CD8-positive, alpha-beta memory T cell (primary cell): ENCODE data around the gene DAP3. TPM values are rescaled to one million over a fixed set of nuclear protein-coding genes. Genes with fewer than 3 reads are reported as not detected.
"Not testable (repeated sequence)": the region's sequence is repeated elsewhere in the genome, so short reads cannot be mapped to it uniquely, and the experiment has no call there.

Source experiments
- CTCF ChIA-PET: fragments of 350-600 bp; sonication (Branson Sonifier 250); formaldehyde crosslinking; loops from one replicate; lab custom pipeline; 2021; ENCODE audit warnings: antibody characterized with exemption; lab: Charles Lee
- POLR2A ChIA-PET: fragments of 350-600 bp; sonication (Branson Sonifier 250); formaldehyde crosslinking; loops from one replicate; lab custom pipeline; 2021; ENCODE audit warnings: antibody characterized with exemption; lab: Charles Lee
- DNase-seq, 5 donors: peaks; one replicate each; pipeline versions ENCODE4 v3.0.0 to v3.0.0-alpha.2; 2020 to 2022; ENCODE audit warnings: mixed read lengths in 1 of 5
- H3K27ac ChIP-seq: one replicate; pipeline ENCODE4 v1.7.0; 2013; ENCODE audit warnings: low read depth, mild to moderate bottlenecking, low read length, moderate library complexity
- H3K27me3 ChIP-seq: 2 replicates; pipeline ENCODE4 v1.7.0; 2013; ENCODE audit warnings: low read length, mild to moderate bottlenecking; ENCODE audit not compliant: insufficient read depth, poor library complexity, severe bottlenecking
- H3K36me3 ChIP-seq: 2 replicates; pipeline ENCODE4 v1.7.0; 2013; ENCODE audit warnings: mild to moderate bottlenecking, low read length, moderate library complexity; ENCODE audit not compliant: insufficient read depth
- H3K4me1 ChIP-seq: 2 replicates; pipeline ENCODE4 v1.7.0; 2013; ENCODE audit warnings: mild to moderate bottlenecking, low read length, moderate library complexity; ENCODE audit not compliant: insufficient read depth
- H3K4me3 ChIP-seq: 2 replicates; pipeline ENCODE4 v1.7.0; 2013; ENCODE audit warnings: mild to moderate bottlenecking, low read length
- H3K9me3 ChIP-seq: 2 replicates; pipeline ENCODE4 v1.7.0; 2013; ENCODE audit warnings: mild to moderate bottlenecking, low read length
- H3K27ac Mint-ChIP-seq, 8 donors: one replicate each; pipeline ENCODE4 v1.8.0; 2020 to 2021; ENCODE audit warnings: mixed read lengths in 8 of 8, mild to moderate bottlenecking in 6 of 8, inconsistent platforms in 3 of 8, moderate library complexity in 3 of 8
- H3K27me3 Mint-ChIP-seq, 2 donors: one replicate each; pipeline ENCODE4 v1.8.0; 2020 to 2021; ENCODE audit warnings: mixed read lengths in 2 of 2, mild to moderate bottlenecking in 1 of 2, moderate library complexity in 1 of 2
- H3K36me3 Mint-ChIP-seq, 3 donors: one replicate each; pipeline ENCODE4 v1.8.0; 2020 to 2021; ENCODE audit warnings: mixed read lengths in 3 of 3, inconsistent platforms in 1 of 3, mild to moderate bottlenecking in 1 of 3
- H3K4me1 Mint-ChIP-seq, 3 donors: one replicate each; pipeline ENCODE4 v1.8.0; 2020 to 2021; ENCODE audit warnings: mixed read lengths in 3 of 3, inconsistent platforms in 1 of 3, mild to moderate bottlenecking in 1 of 3
- H3K4me3 Mint-ChIP-seq, 7 donors: one replicate each; pipeline ENCODE4 v1.8.0; 2020 to 2021; ENCODE audit warnings: mixed read lengths in 7 of 7, mild to moderate bottlenecking in 6 of 7, moderate library complexity in 4 of 7, inconsistent platforms in 2 of 7
- H3K9me3 Mint-ChIP-seq, 5 donors: one replicate each; pipeline ENCODE4 v1.8.0; 2020 to 2022; ENCODE audit warnings: mixed read lengths in 5 of 5, mild to moderate bottlenecking in 3 of 5, moderate library complexity in 2 of 5, inconsistent platforms in 1 of 5
- polyA plus RNA-seq: library from polyadenylated mRNA; unstranded; fragments of 300-500 nt; fragmentation: Illumina TruSeq; gene quantifications from one replicate; pipeline ENCODE4 v1.2.3, GENCODE V29; 2021
- total RNA-seq, 2 experiments: library from RNA; stranded (reverse); gene quantifications; one replicate each; pipeline ENCODE4 v1.2.3, GENCODE V29; 2021

The DAP3 gene
- total and polyA plus RNA-seq, 3 experiments from 2014 or later: 96.7 to 160 (median 156) TPM

- Mint-ChIP-seq H3K4me3 (peak within 1 kb of the TSS; percentile 96 to 100 (median 97)), H3K9me3 (no peaks in the 10 kb centered on the region), H3K36me3 (peaks cover 15 to 48% (median 20%) of the 10 kb centered on the region in 3 donors), H3K27ac (peak within 1 kb of the TSS; percentile 95 to 100 (median 98)), H3K4me1 (peaks cover 64 to 78% (median 77%) of the 10 kb centered on the region in 3 donors), H3K27me3 (no peaks in the 10 kb centered on the region)
- Histone ChIP-seq H3K4me1 (peaks cover 24% of the 10 kb centered on the region), H3K27me3 (no peaks in the 10 kb centered on the region), H3K36me3 (no peaks in the 10 kb centered on the region), H3K9me3 (no peaks in the 10 kb centered on the region), H3K27ac (peak within 1 kb of the TSS; percentile 93), H3K4me3 (peak within 1 kb of the TSS; percentile 87)
- POLR2A ChIA-PET: no interaction called here
- CTCF ChIA-PET: no interaction called here
- DNase-seq: peak; percentile 84 to 94 (median 91)
Observed at GRCh38 chr1:155688324-155689080, 389 bp upstream of the DAP3 start, which contains the start of gene YY1AP1. Gene YY1AP1, minus strand, starts transcription at chr1:155688774. Its CDS starts 8,338 bp downstream, at chr1:155680436.

DNA sequence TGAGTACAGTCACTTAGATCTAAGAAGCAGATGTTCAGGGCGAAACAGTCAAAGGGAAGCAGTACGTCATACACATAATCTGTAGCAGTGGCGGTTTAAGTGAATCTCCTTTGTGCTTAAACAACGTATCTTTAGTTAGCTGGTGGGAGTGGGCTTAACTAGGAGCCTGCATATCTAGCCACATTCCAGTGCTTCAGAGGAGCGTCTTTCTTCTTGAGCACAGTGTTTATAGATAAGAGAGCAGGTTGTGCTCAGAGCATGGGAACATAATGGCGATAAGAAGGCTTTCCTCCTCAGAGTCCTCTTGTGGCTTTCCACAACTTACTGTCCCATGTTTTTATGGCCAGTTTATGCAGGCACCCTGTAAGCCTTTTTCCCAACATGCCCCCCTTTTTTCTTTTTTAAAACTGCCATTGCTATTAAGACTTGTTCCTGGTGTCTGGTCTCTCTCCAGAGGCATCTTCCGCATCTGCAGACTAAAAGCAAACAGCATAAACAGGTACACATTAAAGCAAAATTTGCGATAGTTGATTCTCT lies 3.2 kb downstream of the DAP3 start:
- Histone ChIP-seq H3K9me3 (no peaks in the 10 kb centered on the region), H3K4me3 (no peak overlapping the region), H3K36me3 (no peaks in the 10 kb centered on the region), H3K27ac (peak overlapping the region; percentile 3), H3K4me1 (peaks cover 28% of the 10 kb centered on the region), H3K27me3 (no peaks in the 10 kb centered on the region)
- ChIA-PET CTCF (no interaction called here), POLR2A (no interaction called here)
- DNase-seq: no peak
- Mint-ChIP-seq H3K9me3 (no peaks in the 10 kb centered on the region), H3K27ac (peak overlapping the region in 2 of 8 donors; percentile 74 to 93), H3K36me3 (peaks cover 15 to 43% (median 15%) of the 10 kb centered on the region in 3 donors), H3K27me3 (no peaks in the 10 kb centered on the region), H3K4me3 (peak overlapping the region in 3 of 7 donors; percentile 10 to 100 (median 37)), H3K4me1 (peaks cover 62 to 76% (median 75%) of the 10 kb centered on the region in 3 donors)

- POLR2A ChIA-PET: interaction anchor here (0.6 kb wide), 1 partner anchor 23 kb away, joined by 5 read pairs; no protein-coding TSS in a partner anchor
- no peaks in the 10 kb centered on the region for H3K27me3 ChIP-seq
- no peaks in the 10 kb centered on the region for H3K27me3 Mint-ChIP-seq
- no peaks in the 10 kb centered on the region for H3K9me3 Mint-ChIP-seq
- DNase-seq: no peak
- peaks cover 15 to 33% (median 15%) of the 10 kb centered on the region in 3 donors for H3K36me3 Mint-ChIP-seq
- CTCF ChIA-PET: no interaction called here
- no peaks in the 10 kb centered on the region for H3K9me3 ChIP-seq
- H3K27ac ChIP-seq: no peak overlapping the region
- H3K36me3 ChIP-seq: no peaks in the 10 kb centered on the region
- no peak overlapping the region for H3K4me3 ChIP-seq
- peaks cover 71 to 95% (median 94%) of the 10 kb centered on the region in 3 donors for H3K4me1 Mint-ChIP-seq
- peaks cover 28% of the 10 kb centered on the region for H3K4me1 ChIP-seq
- H3K27ac Mint-ChIP-seq: peak overlapping the region in 2 of 8 donors; percentile 6 to 24
- H3K4me3 Mint-ChIP-seq: peak overlapping the region in 1 of 7 donors; percentile 25
Observed at GRCh38 chr1:155694167-155694566, 5.3 kb downstream of the DAP3 start.

GRCh38 chr1:155695072-155695471 lies 6.2 kb downstream of the DAP3 start:
- Mint-ChIP-seq H3K4me1 (peaks cover 66 to 93% (median 91%) of the 10 kb centered on the region in 3 donors), H3K36me3 (peaks cover 15 to 30% (median 15%) of the 10 kb centered on the region in 3 donors), H3K4me3 (peak overlapping the region in 1 of 7 donors; percentile 25), H3K9me3 (no peaks in the 10 kb centered on the region), H3K27ac (peak overlapping the region in 4 of 8 donors; percentile 6 to 32 (median 19)), H3K27me3 (no peaks in the 10 kb centered on the region)
- H3K9me3 ChIP-seq: no peaks in the 10 kb centered on the region
- POLR2A ChIA-PET: no interaction called here
- peaks cover 23% of the 10 kb centered on the region for H3K4me1 ChIP-seq
- no peaks in the 10 kb centered on the region for H3K27me3 ChIP-seq
- CTCF ChIA-PET: no interaction called here
- H3K36me3 ChIP-seq: no peaks in the 10 kb centered on the region
- H3K27ac ChIP-seq: no peak overlapping the region
- no peak overlapping the region for H3K4me3 ChIP-seq
- DNase-seq: no peak

GRCh38 chr1:155695608-155696007 lies 6.7 kb downstream of the DAP3 start:
- peak overlapping the region in 1 of 8 donors; percentile 54 for H3K27ac Mint-ChIP-seq
- no peak for DNase-seq

DNA sequence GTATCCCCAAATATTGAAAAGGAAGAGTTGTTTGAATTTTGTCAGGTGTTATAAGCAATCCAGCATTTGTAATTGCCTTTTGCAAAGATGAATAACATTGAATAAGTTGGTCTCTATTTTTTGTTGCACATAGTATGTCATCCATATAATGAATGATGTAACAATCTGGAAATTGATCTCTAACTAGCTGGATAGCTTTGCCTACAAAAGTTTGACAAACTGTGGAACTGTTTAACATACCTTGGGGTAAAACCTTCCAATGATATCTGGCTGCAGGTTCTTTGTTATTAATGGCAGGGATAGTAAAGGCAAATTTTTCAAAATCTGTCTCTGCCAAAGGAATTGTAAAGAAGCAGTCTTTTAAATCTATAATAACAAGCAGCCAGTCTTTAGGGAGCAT lies 7.6 kb downstream of the DAP3 start:
- H3K4me3 Mint-ChIP-seq: no peak overlapping the region
- POLR2A ChIA-PET: no interaction called here
- H3K4me3 ChIP-seq: no peak overlapping the region
- H3K9me3 ChIP-seq: no peaks in the 10 kb centered on the region
- CTCF ChIA-PET: no interaction called here
- peaks cover 9% of the 10 kb centered on the region for H3K4me1 ChIP-seq
- no peaks in the 10 kb centered on the region for H3K9me3 Mint-ChIP-seq
- no peaks in the 10 kb centered on the region for H3K36me3 ChIP-seq
- DNase-seq: no peak
- peaks cover 56 to 83% (median 82%) of the 10 kb centered on the region in 3 donors for H3K4me1 Mint-ChIP-seq
- H3K27me3 Mint-ChIP-seq: no peaks in the 10 kb centered on the region
- no peaks in the 10 kb centered on the region for H3K27me3 ChIP-seq
- H3K27ac ChIP-seq: no peak overlapping the region
- H3K27ac Mint-ChIP-seq: peak overlapping the region in 2 of 8 donors; percentile 54 to 61
- H3K36me3 Mint-ChIP-seq: peaks cover 9 to 24% (median 13%) of the 10 kb centered on the region in 3 donors

More at GRCh38 chr1:155695608-155696007, 6.7 kb downstream of the DAP3 start:
- ChIA-PET POLR2A (no interaction called here), CTCF (no interaction called here)
- peaks cover 18% of the 10 kb centered on the region for H3K4me1 ChIP-seq
- H3K27me3 ChIP-seq: no peaks in the 10 kb centered on the region
- no peak overlapping the region for H3K27ac ChIP-seq
- H3K36me3 ChIP-seq: no peaks in the 10 kb centered on the region
- no peaks in the 10 kb centered on the region for H3K9me3 Mint-ChIP-seq
- peaks cover 62 to 90% (median 89%) of the 10 kb centered on the region in 3 donors for H3K4me1 Mint-ChIP-seq
- H3K36me3 Mint-ChIP-seq: peaks cover 15 to 30% (median 15%) of the 10 kb centered on the region in 3 donors
- H3K27me3 Mint-ChIP-seq: no peaks in the 10 kb centered on the region
- no peak overlapping the region for H3K4me3 Mint-ChIP-seq
- H3K9me3 ChIP-seq: no peaks in the 10 kb centered on the region
- H3K4me3 ChIP-seq: no peak overlapping the region

GRCh38 chr1:155697046-155697445 lies 8.2 kb downstream of the DAP3 start:
- peaks cover 52 to 77% (median 77%) of the 10 kb centered on the region in 3 donors for H3K4me1 Mint-ChIP-seq
- peaks cover 9% of the 10 kb centered on the region for H3K4me1 ChIP-seq
- no peaks in the 10 kb centered on the region for H3K9me3 Mint-ChIP-seq
- no peaks in the 10 kb centered on the region for H3K36me3 ChIP-seq
- DNase-seq: no peak
- H3K36me3 Mint-ChIP-seq: peaks cover 4 to 19% (median 8%) of the 10 kb centered on the region in 3 donors
- H3K4me3 ChIP-seq: no peak overlapping the region
- ChIA-PET CTCF (no interaction called here), POLR2A (no interaction called here)
- no peaks in the 10 kb centered on the region for H3K9me3 ChIP-seq
- H3K27ac Mint-ChIP-seq: no peak overlapping the region
- H3K4me3 Mint-ChIP-seq: no peak overlapping the region
- H3K27ac ChIP-seq: no peak overlapping the region
- no peaks in the 10 kb centered on the region for H3K27me3 ChIP-seq
- H3K27me3 Mint-ChIP-seq: no peaks in the 10 kb centered on the region

DNA sequence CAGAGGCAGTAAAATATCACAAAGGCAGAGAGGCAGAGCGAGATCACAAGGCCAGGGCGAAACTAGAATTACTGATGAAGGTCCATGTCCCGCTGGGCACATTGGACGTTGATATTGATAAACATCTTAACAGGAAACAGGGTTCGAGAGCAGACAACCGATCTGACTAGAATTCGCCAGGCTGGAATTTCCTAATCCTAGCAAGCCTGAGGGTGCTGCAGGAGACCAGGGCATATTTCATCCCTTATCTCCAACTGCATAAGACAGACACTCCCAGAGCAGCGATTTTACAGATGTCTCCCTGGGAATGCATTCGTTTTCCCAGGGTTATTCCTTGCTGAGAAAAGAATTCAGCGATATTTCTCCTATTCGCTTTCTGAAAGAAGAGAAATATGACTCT lies 8.7 kb downstream of the DAP3 start:
- CTCF ChIA-PET, H3K9me3 Mint-ChIP-seq: not testable (repeated sequence)

More for the DNA sequence above, 8.7 kb downstream of the DAP3 start:
- H3K4me3 ChIP-seq, H3K27me3 Mint-ChIP-seq, POLR2A ChIA-PET, DNase-seq, H3K4me1 ChIP-seq, H3K4me3 Mint-ChIP-seq, H3K36me3 ChIP-seq, H3K27ac Mint-ChIP-seq, H3K27ac ChIP-seq, H3K27me3 ChIP-seq, H3K9me3 ChIP-seq: not testable (repeated sequence)
- peaks cover 50 to 75% (median 72%) of the 10 kb centered on the region in 3 donors for H3K4me1 Mint-ChIP-seq
- peaks cover 2 to 13% (median 3%) of the 10 kb centered on the region in 3 donors for H3K36me3 Mint-ChIP-seq
